Right lobe of liver (tissue), 4 donors: ENCODE measurements around the gene CMYA5.

Experiments used
- POLR2A ChIP-seq: fragments of 450-650 bp; IDR thresholded peaks from one replicate; pipeline ENCODE4 v1.6.1; 2017; ENCODE audit warnings: antibody characterized with exemption, mild to moderate bottlenecking
- TF ChIP-seq, protein P1 (sequence below), 4 donors: fragments of 200-600 bp in 3 of 4; fragments of 450-650 bp in 1 of 4; IDR thresholded peaks; one replicate each; pipeline versions ENCODE4 v1.5.1 to v1.8.0; 2016 to 2022; ENCODE audit warnings: antibody characterized with exemption in 4 of 4, mild to moderate bottlenecking in 2 of 4
- donor health status: DM: no; HTN: no; CAD: no.
- donor health status: DM: no; HTN: no; CAD: no.
- donor health status: DM: no; HTN: yes; CAD: no.

DNA sequence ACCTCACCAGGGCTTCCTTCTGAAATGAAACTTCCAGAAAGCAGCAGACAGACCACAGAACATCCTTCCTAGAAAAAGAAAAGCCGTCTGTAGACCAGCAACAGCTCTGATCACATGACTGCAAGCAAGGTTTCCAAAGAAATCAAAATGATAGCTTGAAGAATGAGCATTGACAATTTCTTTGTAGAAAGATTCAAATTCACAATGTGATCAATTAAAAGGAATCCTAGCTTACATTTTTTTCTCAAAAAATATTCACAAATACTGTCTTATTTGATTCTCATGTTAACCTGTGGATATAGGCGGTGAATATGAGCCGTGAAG, 156.5 kb downstream of the CMYA5 start:
- TF ChIP-seq, protein P1, sequence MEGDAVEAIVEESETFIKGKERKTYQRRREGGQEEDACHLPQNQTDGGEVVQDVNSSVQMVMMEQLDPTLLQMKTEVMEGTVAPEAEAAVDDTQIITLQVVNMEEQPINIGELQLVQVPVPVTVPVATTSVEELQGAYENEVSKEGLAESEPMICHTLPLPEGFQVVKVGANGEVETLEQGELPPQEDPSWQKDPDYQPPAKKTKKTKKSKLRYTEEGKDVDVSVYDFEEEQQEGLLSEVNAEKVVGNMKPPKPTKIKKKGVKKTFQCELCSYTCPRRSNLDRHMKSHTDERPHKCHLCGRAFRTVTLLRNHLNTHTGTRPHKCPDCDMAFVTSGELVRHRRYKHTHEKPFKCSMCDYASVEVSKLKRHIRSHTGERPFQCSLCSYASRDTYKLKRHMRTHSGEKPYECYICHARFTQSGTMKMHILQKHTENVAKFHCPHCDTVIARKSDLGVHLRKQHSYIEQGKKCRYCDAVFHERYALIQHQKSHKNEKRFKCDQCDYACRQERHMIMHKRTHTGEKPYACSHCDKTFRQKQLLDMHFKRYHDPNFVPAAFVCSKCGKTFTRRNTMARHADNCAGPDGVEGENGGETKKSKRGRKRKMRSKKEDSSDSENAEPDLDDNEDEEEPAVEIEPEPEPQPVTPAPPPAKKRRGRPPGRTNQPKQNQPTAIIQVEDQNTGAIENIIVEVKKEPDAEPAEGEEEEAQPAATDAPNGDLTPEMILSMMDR (IDR thresholded peaks at IDR 0.05) = no peak
- no peak for TF ChIP-seq POLR2A
